Measurements from ENCODE around the gene HSD17B3.

- TF ChIP-seq, protein P1, sequence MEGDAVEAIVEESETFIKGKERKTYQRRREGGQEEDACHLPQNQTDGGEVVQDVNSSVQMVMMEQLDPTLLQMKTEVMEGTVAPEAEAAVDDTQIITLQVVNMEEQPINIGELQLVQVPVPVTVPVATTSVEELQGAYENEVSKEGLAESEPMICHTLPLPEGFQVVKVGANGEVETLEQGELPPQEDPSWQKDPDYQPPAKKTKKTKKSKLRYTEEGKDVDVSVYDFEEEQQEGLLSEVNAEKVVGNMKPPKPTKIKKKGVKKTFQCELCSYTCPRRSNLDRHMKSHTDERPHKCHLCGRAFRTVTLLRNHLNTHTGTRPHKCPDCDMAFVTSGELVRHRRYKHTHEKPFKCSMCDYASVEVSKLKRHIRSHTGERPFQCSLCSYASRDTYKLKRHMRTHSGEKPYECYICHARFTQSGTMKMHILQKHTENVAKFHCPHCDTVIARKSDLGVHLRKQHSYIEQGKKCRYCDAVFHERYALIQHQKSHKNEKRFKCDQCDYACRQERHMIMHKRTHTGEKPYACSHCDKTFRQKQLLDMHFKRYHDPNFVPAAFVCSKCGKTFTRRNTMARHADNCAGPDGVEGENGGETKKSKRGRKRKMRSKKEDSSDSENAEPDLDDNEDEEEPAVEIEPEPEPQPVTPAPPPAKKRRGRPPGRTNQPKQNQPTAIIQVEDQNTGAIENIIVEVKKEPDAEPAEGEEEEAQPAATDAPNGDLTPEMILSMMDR (conservative IDR thresholded peaks at IDR 0.05) = peak; percentile 86
- TF ChIP-seq EZH2 (IDR thresholded peaks at IDR 0.05; ENCODE audit: low read depth) = no peak
Observed at GRCh38 chr9:96317335-96317980, 15.5 kb upstream of the HSD17B3 start.

Measured in PC-9 (cell line).